ENCODE data around the gene JAK3.
"Not testable (repeated sequence)": the region's sequence is repeated elsewhere in the genome, so short reads cannot be mapped to it uniquely, and the experiment has no call there.

JAK3 gene

GRCh38 chr19:17788632-17789031 lies 59.1 kb downstream of the JAK3 start:
- H3K27me3 Mint-ChIP-seq: no peaks in the 10 kb centered on the region
- H3K27ac Mint-ChIP-seq: no peak overlapping the region
- no peaks in the 10 kb centered on the region for H3K9me3 Mint-ChIP-seq
- H3K4me3 Mint-ChIP-seq: no peak overlapping the region
- H3K4me1 Mint-ChIP-seq (ENCODE audit: low read depth): peaks cover 13% of the 10 kb centered on the region
- peaks cover 24% of the 10 kb centered on the region for H3K36me3 Mint-ChIP-seq (ENCODE audit: low read depth)

DNA sequence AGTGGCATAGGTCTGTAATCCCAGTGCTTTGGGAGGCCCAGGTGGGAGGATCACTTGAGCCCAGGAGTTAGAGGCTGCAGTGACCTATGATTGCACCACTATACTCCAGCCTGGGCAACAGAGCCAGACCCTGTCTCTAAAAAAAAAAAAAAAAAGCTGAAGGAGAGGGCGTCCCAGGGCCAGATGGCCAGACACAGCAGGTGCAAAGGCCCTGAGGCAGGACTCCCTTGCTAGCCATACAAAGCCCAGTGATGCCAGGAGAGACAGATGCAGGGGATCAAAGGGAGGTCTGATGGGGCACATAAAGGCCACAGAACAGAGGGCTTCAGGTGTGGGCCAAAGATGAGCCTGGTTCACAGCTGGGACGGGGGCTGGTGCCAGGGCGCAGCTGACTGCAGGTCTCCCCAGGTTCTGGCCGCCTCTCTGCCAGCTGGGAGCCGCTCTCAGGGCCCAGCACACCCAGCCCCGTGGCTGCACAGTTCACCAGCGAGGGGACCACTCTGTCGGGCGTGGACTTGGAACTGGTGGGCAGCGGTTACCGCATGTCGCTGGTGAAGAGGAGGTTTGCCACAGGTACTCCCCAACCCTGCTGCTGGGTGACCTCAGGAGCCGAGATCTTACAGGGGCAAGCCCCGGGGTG lies 60.4 kb downstream of the JAK3 start:
- H3K4me3 Mint-ChIP-seq: no peak overlapping the region
- H3K4me1 Mint-ChIP-seq (ENCODE audit: low read depth): peaks cover 8% of the 10 kb centered on the region
- no peaks in the 10 kb centered on the region for H3K9me3 Mint-ChIP-seq
- H3K27ac Mint-ChIP-seq: no peak overlapping the region
- no peaks in the 10 kb centered on the region for H3K27me3 Mint-ChIP-seq
- peaks cover 26% of the 10 kb centered on the region for H3K36me3 Mint-ChIP-seq (ENCODE audit: low read depth)

- H3K27me3 Mint-ChIP-seq: no peaks in the 10 kb centered on the region
- H3K27ac Mint-ChIP-seq: peak overlapping the region; percentile 45
- peaks cover 30% of the 10 kb centered on the region for H3K36me3 Mint-ChIP-seq (ENCODE audit: low read depth)
- H3K4me3 Mint-ChIP-seq: no peak overlapping the region
- no peaks in the 10 kb centered on the region for H3K4me1 Mint-ChIP-seq (ENCODE audit: low read depth)
- no peaks in the 10 kb centered on the region for H3K9me3 Mint-ChIP-seq
These were observed 63.4 kb downstream of the JAK3 start for GRCh38 chr19:17784201-17785008.

DNA sequence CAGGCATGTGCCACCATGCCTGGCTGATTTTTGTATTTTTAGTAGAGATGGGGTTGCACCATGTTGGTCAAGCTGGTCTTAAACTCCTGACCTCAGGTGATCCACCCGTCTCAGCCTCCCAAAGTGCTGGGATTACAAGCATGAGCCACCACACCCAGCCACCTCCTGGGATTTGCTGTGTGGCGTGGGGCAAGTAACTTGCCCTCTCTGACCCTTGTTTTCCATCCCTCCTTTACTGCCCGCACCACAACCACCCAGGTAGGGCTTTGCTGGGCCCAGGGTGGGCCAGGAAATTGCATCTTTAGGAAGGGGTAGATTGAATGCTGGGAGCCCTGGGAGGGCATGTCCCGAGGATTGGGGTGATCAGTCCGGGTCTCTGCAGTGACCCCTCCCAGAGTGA lies 64.1 kb downstream of the JAK3 start:
- H3K9me3 Mint-ChIP-seq, H3K27ac Mint-ChIP-seq: not testable (repeated sequence)
- H3K36me3 Mint-ChIP-seq (ENCODE audit: low read depth): peaks cover 25% of the 10 kb centered on the region

GRCh38 chr19:17780781-17781180 lies 67.0 kb downstream of the JAK3 start:
- H3K27ac Mint-ChIP-seq: no peak overlapping the region
- no peaks in the 10 kb centered on the region for H3K27me3 Mint-ChIP-seq
- H3K36me3 Mint-ChIP-seq (ENCODE audit: low read depth): peaks cover 34% of the 10 kb centered on the region
- peaks cover 28% of the 10 kb centered on the region for H3K4me1 Mint-ChIP-seq (ENCODE audit: low read depth)
- H3K9me3 Mint-ChIP-seq: no peaks in the 10 kb centered on the region
- H3K4me3 Mint-ChIP-seq: no peak overlapping the region

More for the DNA sequence above, 64.1 kb downstream of the JAK3 start:
- not testable (repeated sequence) for H3K27me3 Mint-ChIP-seq; H3K4me1 Mint-ChIP-seq (ENCODE audit: low read depth); H3K4me3 Mint-ChIP-seq

DNA sequence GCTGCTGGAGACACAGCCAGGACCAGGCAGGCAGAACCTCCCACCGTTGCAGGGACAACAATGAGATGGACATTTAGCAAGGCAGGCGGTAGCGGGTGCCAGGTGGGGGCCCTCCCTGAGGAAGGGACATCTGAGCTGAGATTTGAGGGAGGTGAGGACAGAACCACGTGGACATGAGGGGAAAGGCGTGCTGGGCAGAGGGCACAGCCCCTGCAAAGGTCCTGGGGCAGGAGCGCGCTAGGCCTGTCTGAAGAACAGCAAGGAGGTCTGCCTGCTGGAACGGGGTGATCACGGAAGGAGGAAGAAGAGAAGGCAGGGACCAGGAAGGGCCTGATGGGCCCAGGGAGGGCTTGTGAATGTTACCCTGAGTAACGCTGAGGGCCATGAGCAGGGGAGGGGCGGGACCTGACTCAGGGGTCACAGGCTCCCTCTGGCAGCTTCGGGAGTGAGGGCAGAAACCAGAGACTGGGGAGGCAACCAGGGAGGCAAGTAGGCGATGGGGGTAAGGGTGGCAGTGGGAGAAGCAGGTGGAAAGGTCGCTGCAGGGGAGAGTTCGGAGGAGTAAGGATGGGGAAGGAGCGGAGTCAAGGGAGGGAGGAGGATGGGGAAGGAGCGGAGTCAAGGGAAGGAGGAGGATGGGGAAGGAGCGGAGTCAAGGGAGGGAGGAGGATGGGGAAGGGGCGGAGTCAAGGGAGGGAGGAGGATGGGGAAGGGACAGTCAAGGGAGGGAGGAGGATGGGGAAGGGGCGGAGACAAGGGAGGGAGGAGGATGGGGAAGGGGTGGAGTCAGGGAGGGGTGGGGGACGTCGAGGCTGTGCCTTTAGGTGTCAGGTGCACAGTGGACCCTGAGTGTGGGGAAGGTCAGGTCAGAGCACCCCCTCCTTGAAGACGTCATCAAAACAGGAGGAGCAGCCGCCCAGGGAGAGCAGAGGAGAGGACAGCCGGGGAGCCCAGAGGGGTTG lies 68.5 kb downstream of the JAK3 start:
- Mint-ChIP-seq H3K4me1 (ENCODE audit: low read depth) (peaks cover 34% of the 10 kb centered on the region), H3K27ac (peak overlapping the region; percentile 31), H3K27me3 (no peaks in the 10 kb centered on the region), H3K9me3 (no peaks in the 10 kb centered on the region), H3K4me3 (no peak overlapping the region), H3K36me3 (ENCODE audit: low read depth) (peaks cover 34% of the 10 kb centered on the region)

- Mint-ChIP-seq H3K36me3 (ENCODE audit: low read depth) (peaks cover 33% of the 10 kb centered on the region), H3K9me3 (no peaks in the 10 kb centered on the region), H3K4me1 (ENCODE audit: low read depth) (peaks cover 34% of the 10 kb centered on the region)
These were observed 69.4 kb downstream of the JAK3 start for GRCh38 chr19:17778251-17778967.

DNA sequence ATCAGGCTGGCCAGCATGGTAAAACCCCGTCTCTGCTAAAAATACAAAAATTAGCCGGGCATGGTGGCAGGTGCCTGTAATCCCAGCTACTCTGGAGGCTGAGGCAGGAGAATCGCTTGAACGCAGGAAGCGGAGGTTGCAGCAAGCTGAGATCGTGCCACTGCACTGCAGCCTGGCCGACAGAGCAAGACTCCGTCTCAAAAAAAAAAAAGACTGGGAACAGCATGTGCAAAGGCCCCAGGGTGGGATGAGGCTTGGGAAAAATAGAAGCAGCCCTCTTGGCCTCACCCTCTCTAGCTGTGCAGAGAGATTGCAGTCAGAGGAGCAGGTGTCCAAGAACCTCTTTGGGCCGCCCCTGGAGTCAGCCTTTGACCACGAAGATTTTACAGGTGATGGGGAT lies 69.9 kb downstream of the JAK3 start:
- not testable (repeated sequence) for H3K27me3 Mint-ChIP-seq, H3K27ac Mint-ChIP-seq, H3K4me3 Mint-ChIP-seq, H3K9me3 Mint-ChIP-seq
- peaks cover 39% of the 10 kb centered on the region for H3K36me3 Mint-ChIP-seq (ENCODE audit: low read depth)
- H3K4me1 Mint-ChIP-seq (ENCODE audit: low read depth): peaks cover 34% of the 10 kb centered on the region

More at GRCh38 chr19:17778251-17778967, 69.4 kb downstream of the JAK3 start:
- no peaks in the 10 kb centered on the region for H3K27me3 Mint-ChIP-seq
- H3K27ac Mint-ChIP-seq: peak overlapping the region; percentile 26
- H3K4me3 Mint-ChIP-seq: no peak overlapping the region

DNA sequence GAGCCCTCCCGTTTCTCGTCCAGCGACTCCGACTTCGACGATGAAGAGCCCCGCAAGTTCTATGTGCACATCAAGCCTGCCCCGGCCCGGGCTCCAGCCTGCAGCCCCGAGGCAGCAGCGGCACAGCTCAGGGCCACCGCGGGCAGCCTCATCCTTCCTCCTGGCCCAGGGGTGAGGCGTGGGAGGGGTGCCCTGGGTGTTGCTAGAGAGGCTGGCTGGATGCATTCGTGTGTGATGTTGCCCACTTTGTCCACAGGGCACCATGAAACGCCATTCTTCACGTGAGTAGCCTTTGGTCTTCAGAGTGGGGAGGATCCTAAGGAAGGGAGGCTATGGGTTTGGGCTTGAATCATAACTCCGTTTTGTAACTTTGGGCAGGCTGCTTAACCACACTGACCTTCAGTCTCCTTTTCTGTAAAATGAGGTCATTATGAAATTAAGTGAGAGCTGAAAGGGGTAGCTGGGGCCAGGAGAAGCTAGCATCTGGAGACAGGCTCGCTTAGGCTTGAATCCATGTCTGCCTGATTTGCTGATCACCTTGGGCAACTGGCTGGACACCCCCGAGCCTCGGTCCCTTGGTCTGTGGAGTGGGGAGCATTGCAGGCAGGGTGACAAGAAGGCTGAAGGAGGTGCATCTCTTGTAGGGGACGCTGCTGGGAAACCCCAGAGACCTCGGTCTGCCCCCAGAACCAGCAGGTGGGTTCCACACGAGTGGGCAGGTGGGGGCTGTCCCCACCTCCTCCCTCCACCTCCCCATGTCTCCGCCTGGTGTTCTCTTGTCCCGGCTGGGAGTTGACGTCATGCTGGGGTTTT lies 71.6 kb downstream of the JAK3 start:
- Mint-ChIP-seq H3K27ac (peak overlapping the region; percentile 80), H3K4me1 (ENCODE audit: low read depth) (peaks cover 34% of the 10 kb centered on the region), H3K36me3 (ENCODE audit: low read depth) (peaks cover 43% of the 10 kb centered on the region)

DNA sequence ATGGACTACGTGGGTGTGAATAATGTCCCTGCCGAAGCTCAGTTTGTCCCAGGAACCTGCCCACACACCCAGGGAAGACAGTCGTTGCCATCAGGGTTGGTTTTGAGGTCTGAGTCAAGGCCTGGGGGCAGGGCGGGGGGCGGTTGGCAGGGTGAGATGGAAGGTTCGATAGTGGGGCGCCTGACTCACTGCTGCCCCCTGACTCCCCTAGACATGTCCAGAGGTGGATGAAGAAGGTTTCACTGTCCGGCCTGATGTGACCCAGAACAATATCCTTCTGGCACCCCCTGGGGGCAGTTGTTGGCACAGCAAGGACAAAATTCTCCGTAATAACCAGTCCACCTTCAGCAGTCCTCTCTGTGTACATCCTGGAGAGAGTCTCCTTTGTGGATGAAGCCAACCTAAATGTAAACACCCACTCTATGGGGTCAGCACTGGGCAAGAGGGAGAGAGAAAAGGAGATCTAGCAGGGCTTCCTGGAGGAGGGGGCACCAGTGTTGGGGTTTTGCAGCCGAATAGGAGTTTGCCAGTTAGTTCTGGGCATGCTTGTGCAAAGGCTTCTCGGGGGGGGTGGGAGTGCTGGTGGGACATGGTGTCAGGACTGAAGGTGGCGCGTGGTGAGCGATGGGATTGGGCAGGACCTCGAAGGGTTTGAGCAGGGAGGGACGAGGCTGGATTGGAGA lies 72.4 kb downstream of the JAK3 start:
- Mint-ChIP-seq H3K4me1 (ENCODE audit: low read depth) (peaks cover 34% of the 10 kb centered on the region), H3K27ac (peak overlapping the region; percentile 40), H3K27me3 (no peaks in the 10 kb centered on the region), H3K4me3 (no peak overlapping the region), H3K36me3 (ENCODE audit: low read depth) (peaks cover 43% of the 10 kb centered on the region), H3K9me3 (no peaks in the 10 kb centered on the region)

More for the DNA sequence above, 71.6 kb downstream of the JAK3 start:
- peak overlapping the region; percentile 26 for H3K4me3 Mint-ChIP-seq
- H3K9me3 Mint-ChIP-seq: no peaks in the 10 kb centered on the region
- H3K27me3 Mint-ChIP-seq: no peaks in the 10 kb centered on the region

Measured in stimulated activated naive CD8-positive, alpha-beta T cell treated with anti-CD3 and anti-CD28 coated beads, Interleukin-15, Interleukin-2, amounts not matched to agents 100 ng/mL and 50 ng/mL, for 24 hours (primary cell).